GM19043 (cell line): ENCODE data around the gene RFC1.
"Not testable (repeated sequence)": the region's sequence is repeated elsewhere in the genome, so short reads cannot be mapped to it uniquely, and the experiment has no call there.

ENCODE experiments used
- ATAC-seq: cut with Tn5 transposase; IDR thresholded peaks from one replicate; pipeline ENCODE4 v1.9.1; 2021; ENCODE audit warnings: low read depth; ENCODE audit not compliant: unreplicated experiment

Gene RFC1

GRCh38 chr4:39360611-39361010 lies 5.6 kb downstream of the RFC1 start:
- peak; percentile 56 for ATAC-seq

GRCh38 chr4:39357002-39357401 lies 9.2 kb downstream of the RFC1 start:
- no peak for ATAC-seq

- ATAC-seq: no peak
These were observed 12.0 kb downstream of the RFC1 start for GRCh38 chr4:39354254-39354552.

GRCh38 chr4:39353478-39354253 lies 12.5 kb downstream of the RFC1 start:
- peak; percentile 70 for ATAC-seq

GRCh38 chr4:39353149-39353477 lies 13.0 kb downstream of the RFC1 start:
- not testable (repeated sequence) for ATAC-seq

- no peak for ATAC-seq
These were observed 16.8 kb downstream of the RFC1 start for GRCh38 chr4:39349326-39349725.

GRCh38 chr4:39348371-39349315 lies 17.5 kb downstream of the RFC1 start:
- no peak for ATAC-seq

GRCh38 chr4:39346856-39347519 lies 19.2 kb downstream of the RFC1 start:
- ATAC-seq: no peak

- no peak for ATAC-seq
These were observed 23.4 kb downstream of the RFC1 start for GRCh38 chr4:39342731-39343130.

- no peak for ATAC-seq
These were observed 25.0 kb downstream of the RFC1 start for GRCh38 chr4:39341075-39341725.

- ATAC-seq: no peak
These were observed 26.2 kb downstream of the RFC1 start for GRCh38 chr4:39339968-39340367.

- no peak for ATAC-seq
These were observed 28.3 kb downstream of the RFC1 start for GRCh38 chr4:39337841-39338240.

- ATAC-seq: no peak
These were observed 30.6 kb downstream of the RFC1 start for GRCh38 chr4:39335566-39335965.

- ATAC-seq: no peak
These were observed 35.0 kb downstream of the RFC1 start for GRCh38 chr4:39331191-39331590.

- no peak for ATAC-seq
These were observed 35.8 kb downstream of the RFC1 start for GRCh38 chr4:39330353-39330752.

GRCh38 chr4:39326468-39326977 lies 39.6 kb downstream of the RFC1 start:
- no peak for ATAC-seq

GRCh38 chr4:39324897-39325613 lies 41.1 kb downstream of the RFC1 start:
- no peak for ATAC-seq

- no peak for ATAC-seq
These were observed 41.7 kb downstream of the RFC1 start for GRCh38 chr4:39324446-39324845.

GRCh38 chr4:39323821-39324220 lies 42.3 kb downstream of the RFC1 start:
- ATAC-seq: no peak
